Mesendoderm (in vitro differentiated cells): ENCODE measurements around the gene SRR.
"Not testable (repeated sequence)": the region's sequence is repeated elsewhere in the genome, so short reads cannot be mapped to it uniquely, and the experiment has no call there.

Experiments used
- DNase-seq: peaks from one replicate; pipeline ENCODE4 v3.0.0; 2013
- H2AK5ac ChIP-seq: 2 replicates; pipeline ENCODE4 v1.6.1; 2013; ENCODE audit warnings: low read length, inconsistent platforms
- H2BK120ac ChIP-seq: 2 replicates; pipeline ENCODE4 v1.6.1; 2013; ENCODE audit warnings: low read depth, mild to moderate bottlenecking, low read length, moderate library complexity, mixed read lengths
- H2BK15ac ChIP-seq: replicated peaks from 2 replicates; pipeline ENCODE4 v1.6.1; 2013; ENCODE audit warnings: low read depth, mild to moderate bottlenecking, moderate library complexity
- H2BK5ac ChIP-seq: 2 replicates; pipeline ENCODE4 v1.6.1; 2013; ENCODE audit warnings: low read length, inconsistent platforms
- H3K18ac ChIP-seq: 2 replicates; pipeline ENCODE4 v1.6.1; 2013; ENCODE audit warnings: mild to moderate bottlenecking, low read length, mixed read lengths
- H3K23ac ChIP-seq: one replicate; pipeline ENCODE4 v1.6.1; 2013; ENCODE audit warnings: low read length
- H3K27ac ChIP-seq: 2 replicates; pipeline ENCODE4 v1.5.1; 2013; ENCODE audit warnings: low read depth, mild to moderate bottlenecking, inconsistent platforms, low read length, moderate library complexity
- H3K27me3 ChIP-seq: 2 replicates; pipeline ENCODE4 v1.6.1; 2013; ENCODE audit warnings: low read length, control low read depth, mild to moderate bottlenecking, inconsistent platforms; ENCODE audit not compliant: insufficient read depth, poor library complexity
- H3K36me3 ChIP-seq: 2 replicates; pipeline ENCODE4 v1.6.1; 2013; ENCODE audit warnings: low read length, inconsistent platforms; ENCODE audit not compliant: control insufficient read depth, insufficient read depth
- H3K4ac ChIP-seq: one replicate; pipeline ENCODE4 v1.6.1; 2013; ENCODE audit warnings: low read depth, mild to moderate bottlenecking, low read length, moderate library complexity
- H3K4me1 ChIP-seq: 2 replicates; pipeline ENCODE4 v1.6.1; 2013; ENCODE audit warnings: low read depth, low read length, inconsistent platforms; ENCODE audit not compliant: control insufficient read depth
- H3K4me2 ChIP-seq: 2 replicates; pipeline ENCODE4 v1.6.1; 2013; ENCODE audit warnings: low read length
- H3K4me3 ChIP-seq: 2 replicates; pipeline ENCODE4 v1.5.1; 2013; ENCODE audit warnings: mild to moderate bottlenecking, low read length
- H3K56ac ChIP-seq: one replicate; pipeline ENCODE4 v1.6.1; 2013; ENCODE audit warnings: low read length
- H3K79me1 ChIP-seq: 2 replicates; pipeline ENCODE4 v1.6.1; 2013; ENCODE audit warnings: low read length, inconsistent platforms
- H3K79me2 ChIP-seq: 2 replicates; pipeline ENCODE4 v1.6.1; 2013; ENCODE audit warnings: mild to moderate bottlenecking, low read length; ENCODE audit not compliant: control insufficient read depth, insufficient read depth
- H3K9ac ChIP-seq: 2 replicates; pipeline ENCODE4 v1.6.1; 2013; ENCODE audit warnings: low read length, inconsistent platforms
- H4K5ac ChIP-seq: one replicate; pipeline ENCODE4 v1.6.1; 2013; ENCODE audit warnings: low read length
- H4K8ac ChIP-seq: one replicate; pipeline ENCODE4 v1.6.1; 2013; ENCODE audit warnings: low read depth, mild to moderate bottlenecking, control low read depth, low read length, moderate library complexity
- WGBS: extraction: QIAGEN DNeasy Blood & Tissue Kit; methylation state at CpG from one replicate; pipeline ENCODE4 v1.1.7; 2013; ENCODE audit warnings: low lambda C conversion rate, missing lambda C conversion rate; ENCODE audit not compliant: insufficient coverage; ENCODE audit errors: extremely low coverage; 5-methylcytosine and 5-hydroxymethylcytosine counted together

Gene SRR

DNA sequence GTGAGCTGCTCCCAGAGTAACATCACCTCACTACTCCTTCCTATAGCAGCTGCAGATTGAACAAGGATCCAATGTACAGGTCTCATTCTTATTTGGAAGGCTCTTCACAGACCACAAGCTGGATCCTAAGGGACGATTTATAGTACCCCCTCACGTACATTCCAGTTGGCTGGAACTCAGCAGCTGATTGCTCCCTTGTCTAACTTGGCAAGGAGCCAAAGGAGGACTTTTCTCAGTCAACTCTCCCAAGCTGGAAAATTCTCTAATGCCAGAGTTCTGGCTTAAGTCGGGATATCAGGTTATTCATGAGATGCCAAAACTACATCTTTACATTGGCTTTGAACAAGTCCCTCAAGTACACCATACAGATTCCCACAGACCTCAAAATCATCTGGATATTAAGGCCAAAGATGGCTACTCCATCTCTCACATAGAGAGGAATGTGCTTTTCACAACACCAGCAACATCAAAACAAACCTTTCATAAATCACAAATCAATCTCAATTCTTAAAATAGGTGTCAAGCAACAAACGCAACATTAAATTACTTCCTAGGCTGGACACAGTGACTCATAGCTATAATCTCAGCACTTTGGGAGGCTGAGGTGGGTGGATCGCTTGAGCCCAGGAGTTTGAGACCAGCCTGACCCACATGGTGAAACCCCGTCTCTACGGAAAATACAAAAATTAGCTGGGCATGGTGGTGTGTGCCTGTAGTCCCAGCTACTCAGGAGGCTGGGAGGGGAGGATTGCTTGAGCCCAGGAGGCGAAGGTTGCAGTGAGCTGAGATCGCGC is 39.5 kb upstream of the SRR start:
- Histone ChIP-seq H3K18ac (no peak overlapping the region), H2BK5ac (no peak overlapping the region), H2AK5ac (no peak overlapping the region), H3K79me1 (peaks cover 3% of the 10 kb centered on the region), H3K4me1 (peaks cover 2% of the 10 kb centered on the region), H3K9ac (no peak overlapping the region), H3K4ac (no peak overlapping the region), H3K4me3 (no peak overlapping the region), H2BK120ac (no peak overlapping the region), H3K4me2 (no peak overlapping the region), H4K5ac (no peak overlapping the region), H3K36me3 (peaks cover 2% of the 10 kb centered on the region), H3K56ac (no peak overlapping the region), H3K27ac (no peak overlapping the region), H4K8ac (no peak overlapping the region), H3K23ac (no peak overlapping the region), H3K27me3 (no peaks in the 10 kb centered on the region), H3K79me2 (no peaks in the 10 kb centered on the region), H2BK15ac (no peak overlapping the region)
- DNase-seq: no peak
- WGBS: 100% methylated on average over 1 of the region's 10 CpGs

DNA sequence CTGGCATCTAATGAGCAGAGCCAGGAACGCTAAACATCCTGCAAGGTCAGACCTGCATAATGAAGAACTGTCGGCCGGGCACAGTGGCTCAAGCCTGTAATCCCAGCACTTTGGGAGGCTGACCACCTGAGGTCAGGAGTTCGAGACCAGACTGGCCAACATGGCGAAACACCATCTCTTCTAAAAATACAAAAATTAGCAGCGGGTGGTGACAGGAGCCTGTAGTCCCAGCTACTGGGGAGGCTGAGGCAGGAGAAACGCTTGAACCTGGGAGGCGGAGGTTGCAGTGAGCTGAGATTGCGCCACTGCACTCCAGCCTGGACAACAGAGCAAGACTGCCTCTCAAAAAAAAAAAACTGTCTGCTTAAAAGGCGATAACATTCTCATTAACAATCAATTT is 38.6 kb upstream of the SRR start:
- H2AK5ac ChIP-seq, H3K27me3 ChIP-seq, H3K56ac ChIP-seq, H3K79me2 ChIP-seq, H3K4me3 ChIP-seq, H4K5ac ChIP-seq, H3K79me1 ChIP-seq, H2BK5ac ChIP-seq, H3K27ac ChIP-seq, DNase-seq, H3K36me3 ChIP-seq, H3K4ac ChIP-seq, H3K9ac ChIP-seq, H3K4me2 ChIP-seq, H3K4me1 ChIP-seq, H2BK120ac ChIP-seq, H3K23ac ChIP-seq, H4K8ac ChIP-seq, H3K18ac ChIP-seq, H2BK15ac ChIP-seq: not testable (repeated sequence)
- no CpG with 5 or more reads among the region's 10 CpGs for WGBS

DNA sequence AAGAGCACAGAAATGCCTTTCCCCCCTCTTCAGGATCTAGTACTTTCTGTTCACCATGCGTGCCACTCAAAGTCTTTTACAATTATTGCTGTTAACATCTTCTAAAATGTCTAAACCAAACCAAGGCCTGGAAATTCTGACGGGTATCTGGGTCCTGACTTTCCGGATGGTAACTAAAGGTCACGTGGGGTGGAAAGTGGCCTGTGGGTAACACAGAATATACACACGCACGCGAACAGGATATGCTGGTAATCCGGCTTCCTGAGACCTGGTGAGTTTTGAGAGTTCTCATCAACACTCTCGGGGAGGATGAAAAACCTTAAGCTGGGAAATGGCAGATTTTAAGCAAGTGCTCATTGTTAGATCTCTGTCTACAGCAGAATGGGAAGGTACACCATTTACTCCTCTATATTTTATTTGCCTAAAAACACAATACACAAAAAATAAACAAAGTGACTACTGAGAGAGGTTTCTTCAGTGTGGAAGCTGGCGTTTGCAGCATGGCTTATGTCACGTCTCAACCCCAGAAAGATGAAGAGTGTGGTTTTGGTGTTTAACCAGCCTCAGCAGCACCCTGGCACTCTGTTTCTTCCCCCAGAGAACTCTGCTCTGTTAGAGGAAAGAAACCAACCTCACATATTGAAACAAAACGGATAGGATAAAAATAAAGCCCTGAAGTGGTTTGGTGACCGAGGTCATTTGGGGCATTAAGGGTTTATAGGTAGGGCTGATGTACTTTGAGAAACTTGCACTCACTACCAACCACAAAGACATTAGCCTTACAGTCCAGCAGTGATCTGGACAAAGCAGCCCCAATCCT is 37.5 kb upstream of the SRR start:
- Histone ChIP-seq H3K9ac (no peak overlapping the region), H3K27ac (no peak overlapping the region), H2AK5ac (no peak overlapping the region), H3K23ac (no peak overlapping the region), H3K79me2 (no peaks in the 10 kb centered on the region), H4K5ac (no peak overlapping the region), H3K18ac (no peak overlapping the region), H3K4ac (no peak overlapping the region), H2BK120ac (no peak overlapping the region), H3K79me1 (peaks cover 3% of the 10 kb centered on the region), H3K4me1 (peaks cover 2% of the 10 kb centered on the region), H2BK15ac (no peak overlapping the region), H2BK5ac (no peak overlapping the region), H3K36me3 (peaks cover 2% of the 10 kb centered on the region), H3K4me3 (no peak overlapping the region), H3K27me3 (no peaks in the 10 kb centered on the region), H4K8ac (no peak overlapping the region), H3K4me2 (no peak overlapping the region), H3K56ac (no peak overlapping the region)
- no peak for DNase-seq
- no CpG with 5 or more reads among the region's 13 CpGs for WGBS

DNA sequence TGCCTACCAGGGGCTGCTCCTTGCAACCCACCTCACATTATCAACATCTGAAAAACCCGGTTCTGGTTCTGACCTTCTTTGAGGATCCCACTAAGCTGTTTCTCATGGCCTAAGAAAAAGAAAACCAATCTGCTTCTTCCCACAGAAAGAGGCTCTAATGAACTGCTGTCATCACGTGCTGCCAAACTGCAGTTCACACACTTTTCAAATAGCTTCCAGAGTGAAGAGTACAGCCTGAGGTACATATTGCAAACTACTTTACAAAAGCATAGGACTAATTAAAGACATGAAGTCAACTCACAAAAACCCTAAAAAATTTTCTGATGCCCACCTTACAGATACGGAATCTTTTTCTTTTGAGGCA is 36.9 kb upstream of the SRR start:
- Histone ChIP-seq H3K27ac (no peak overlapping the region), H3K27me3 (no peaks in the 10 kb centered on the region), H2BK15ac (no peak overlapping the region), H3K56ac (no peak overlapping the region), H3K79me2 (no peaks in the 10 kb centered on the region), H3K18ac (no peak overlapping the region), H3K4me3 (no peak overlapping the region), H3K36me3 (peaks cover 2% of the 10 kb centered on the region), H3K4me1 (peaks cover 2% of the 10 kb centered on the region), H3K79me1 (peaks cover 3% of the 10 kb centered on the region), H2BK5ac (no peak overlapping the region), H3K23ac (no peak overlapping the region), H2BK120ac (no peak overlapping the region), H4K5ac (no peak overlapping the region), H3K4ac (no peak overlapping the region), H2AK5ac (no peak overlapping the region), H3K9ac (no peak overlapping the region), H3K4me2 (no peak overlapping the region), H4K8ac (no peak overlapping the region)
- no CpG with 5 or more reads among the region's 3 CpGs for WGBS
- no peak for DNase-seq

DNA sequence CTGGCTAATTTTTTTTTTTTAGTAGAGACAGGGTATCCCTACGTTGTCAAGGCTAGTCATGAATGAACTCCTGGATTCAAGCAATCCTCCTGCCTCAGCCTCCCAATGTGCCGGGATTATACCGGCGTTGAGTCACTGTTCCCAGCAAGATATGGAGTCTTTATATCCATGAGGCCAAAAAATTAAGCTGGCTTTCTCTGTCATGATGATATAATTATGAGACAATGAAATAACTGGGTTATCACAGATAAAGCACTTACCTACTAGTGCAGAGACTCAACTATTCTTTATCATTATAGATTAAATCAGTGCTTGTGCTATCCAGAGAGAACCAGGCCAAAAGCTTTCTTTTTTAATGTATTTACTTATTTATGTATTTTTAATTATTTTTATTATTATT is 36.4 kb upstream of the SRR start:
- Histone ChIP-seq H3K23ac (no peak overlapping the region), H3K79me2 (no peaks in the 10 kb centered on the region), H3K18ac (no peak overlapping the region), H3K4me3 (no peak overlapping the region), H3K79me1 (peaks cover 3% of the 10 kb centered on the region), H3K56ac (no peak overlapping the region), H3K27me3 (no peaks in the 10 kb centered on the region), H2BK5ac (no peak overlapping the region), H3K4me2 (no peak overlapping the region), H3K9ac (no peak overlapping the region), H4K5ac (no peak overlapping the region), H2BK15ac (no peak overlapping the region), H4K8ac (no peak overlapping the region), H3K27ac (no peak overlapping the region), H2AK5ac (no peak overlapping the region), H3K4ac (no peak overlapping the region), H2BK120ac (no peak overlapping the region), H3K4me1 (no peaks in the 10 kb centered on the region), H3K36me3 (peaks cover 2% of the 10 kb centered on the region)
- DNase-seq: no peak
- WGBS: no CpG with 5 or more reads among the region's 4 CpGs
